Activated T-helper 1 cell treated with Interleukin-2 at 50 U/mL for 16 hours (primary cell): ENCODE results near the gene MTG2.

Experiments used
- DNase-seq: peaks from one replicate; pipeline ENCODE4 v3.0.0-alpha.2; 2020; ENCODE audit warnings: low read depth

The MTG2 gene

GRCh38 chr20:62235777-62236157 is 52.9 kb downstream of the MTG2 start:
- DNase-seq = no peak

- DNase-seq = no peak
These were observed 53.4 kb downstream of the MTG2 start for GRCh38 chr20:62236200-62236599.

GRCh38 chr20:62236766-62237513 is 54.1 kb downstream of the MTG2 start:
- DNase-seq = no peak

GRCh38 chr20:62237514-62237800 is 54.6 kb downstream of the MTG2 start:
- no peak for DNase-seq

GRCh38 chr20:62237801-62238568 is 55.2 kb downstream of the MTG2 start, which contains the start of gene OSBPL2:
Gene OSBPL2, plus strand, starts transcription at chr20:62238521. Its CDS starts 17,664 bp downstream, at chr20:62256185.
- DNase-seq = peak; percentile 100

GRCh38 chr20:62238569-62239277 is 55.9 kb downstream of the MTG2 start:
- DNase-seq = no peak

GRCh38 chr20:62239278-62239879 is 56.6 kb downstream of the MTG2 start:
- DNase-seq = no peak

- no peak for DNase-seq
These were observed 57.3 kb downstream of the MTG2 start for GRCh38 chr20:62240020-62240685.

- DNase-seq = no peak
These were observed 58.7 kb downstream of the MTG2 start for GRCh38 chr20:62241506-62241905.

GRCh38 chr20:62242176-62242575 is 59.3 kb downstream of the MTG2 start:
- no peak for DNase-seq

- no peak for DNase-seq
These were observed 60.3 kb downstream of the MTG2 start for GRCh38 chr20:62243106-62243505.

GRCh38 chr20:62243906-62244515 is 61.2 kb downstream of the MTG2 start:
- DNase-seq = no peak

- DNase-seq = no peak
These were observed 61.8 kb downstream of the MTG2 start for GRCh38 chr20:62244644-62245108.

GRCh38 chr20:62245911-62246280 is 63.1 kb downstream of the MTG2 start:
- no peak for DNase-seq

- no peak for DNase-seq
These were observed 63.6 kb downstream of the MTG2 start for GRCh38 chr20:62246431-62246830.

GRCh38 chr20:62246872-62247652 is 64.2 kb downstream of the MTG2 start:
- DNase-seq = no peak

GRCh38 chr20:62248890-62249560 is 66.2 kb downstream of the MTG2 start:
- DNase-seq = no peak

GRCh38 chr20:62252342-62252966 is 69.6 kb downstream of the MTG2 start:
- no peak for DNase-seq
